HEK293 (cell line): ENCODE results near the gene PRKCZ.

Source experiments
- ZNF558 ChIP-seq: fragments of 450-650 bp; formaldehyde crosslinking; IDR thresholded peaks from 2 replicates; pipeline ENCODE4 v1.5.1; 2016; ENCODE audit warnings: missing biosample characterization, missing genetic modification characterization
- TF ChIP-seq, protein P1 (sequence below): fragments of 450-650 bp; formaldehyde crosslinking; IDR thresholded peaks from 2 replicates; pipeline ENCODE4 v1.5.1; 2016; ENCODE audit warnings: missing biosample characterization, missing genetic modification characterization
- TF ChIP-seq, protein P2 (sequence below): fragments of 450-650 bp; formaldehyde crosslinking; IDR thresholded peaks from 2 replicates; pipeline ENCODE4 v1.5.1; 2016; ENCODE audit warnings: missing biosample characterization, missing genetic modification characterization

DNA sequence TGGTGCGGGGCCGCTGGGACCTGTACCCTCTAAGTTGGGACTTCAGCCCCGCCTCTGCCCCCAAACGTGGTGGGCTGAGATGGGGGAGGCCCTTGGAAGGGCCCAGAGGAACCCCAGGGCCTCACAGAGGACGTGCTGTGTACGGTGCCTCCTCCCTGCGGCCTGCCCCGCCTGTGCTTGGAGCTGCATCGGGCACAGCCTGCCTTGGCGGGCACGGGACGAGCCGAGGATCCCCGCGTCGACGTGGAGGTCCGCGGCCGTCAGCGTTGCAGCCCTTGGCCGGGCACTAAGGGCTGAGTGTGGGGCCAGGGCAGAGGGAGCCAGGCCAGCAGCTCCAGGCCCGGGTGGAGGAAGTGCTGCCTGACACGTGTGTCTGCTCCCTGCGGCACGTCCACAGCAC, 43.4 kb downstream of the PRKCZ start:
- TF ChIP-seq ZNF558 (tag by site-specific recombination) = no peak
- TF ChIP-seq, protein P1, sequence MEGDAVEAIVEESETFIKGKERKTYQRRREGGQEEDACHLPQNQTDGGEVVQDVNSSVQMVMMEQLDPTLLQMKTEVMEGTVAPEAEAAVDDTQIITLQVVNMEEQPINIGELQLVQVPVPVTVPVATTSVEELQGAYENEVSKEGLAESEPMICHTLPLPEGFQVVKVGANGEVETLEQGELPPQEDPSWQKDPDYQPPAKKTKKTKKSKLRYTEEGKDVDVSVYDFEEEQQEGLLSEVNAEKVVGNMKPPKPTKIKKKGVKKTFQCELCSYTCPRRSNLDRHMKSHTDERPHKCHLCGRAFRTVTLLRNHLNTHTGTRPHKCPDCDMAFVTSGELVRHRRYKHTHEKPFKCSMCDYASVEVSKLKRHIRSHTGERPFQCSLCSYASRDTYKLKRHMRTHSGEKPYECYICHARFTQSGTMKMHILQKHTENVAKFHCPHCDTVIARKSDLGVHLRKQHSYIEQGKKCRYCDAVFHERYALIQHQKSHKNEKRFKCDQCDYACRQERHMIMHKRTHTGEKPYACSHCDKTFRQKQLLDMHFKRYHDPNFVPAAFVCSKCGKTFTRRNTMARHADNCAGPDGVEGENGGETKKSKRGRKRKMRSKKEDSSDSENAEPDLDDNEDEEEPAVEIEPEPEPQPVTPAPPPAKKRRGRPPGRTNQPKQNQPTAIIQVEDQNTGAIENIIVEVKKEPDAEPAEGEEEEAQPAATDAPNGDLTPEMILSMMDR (tag by site-specific recombination) = no peak
- TF ChIP-seq, protein P2, sequence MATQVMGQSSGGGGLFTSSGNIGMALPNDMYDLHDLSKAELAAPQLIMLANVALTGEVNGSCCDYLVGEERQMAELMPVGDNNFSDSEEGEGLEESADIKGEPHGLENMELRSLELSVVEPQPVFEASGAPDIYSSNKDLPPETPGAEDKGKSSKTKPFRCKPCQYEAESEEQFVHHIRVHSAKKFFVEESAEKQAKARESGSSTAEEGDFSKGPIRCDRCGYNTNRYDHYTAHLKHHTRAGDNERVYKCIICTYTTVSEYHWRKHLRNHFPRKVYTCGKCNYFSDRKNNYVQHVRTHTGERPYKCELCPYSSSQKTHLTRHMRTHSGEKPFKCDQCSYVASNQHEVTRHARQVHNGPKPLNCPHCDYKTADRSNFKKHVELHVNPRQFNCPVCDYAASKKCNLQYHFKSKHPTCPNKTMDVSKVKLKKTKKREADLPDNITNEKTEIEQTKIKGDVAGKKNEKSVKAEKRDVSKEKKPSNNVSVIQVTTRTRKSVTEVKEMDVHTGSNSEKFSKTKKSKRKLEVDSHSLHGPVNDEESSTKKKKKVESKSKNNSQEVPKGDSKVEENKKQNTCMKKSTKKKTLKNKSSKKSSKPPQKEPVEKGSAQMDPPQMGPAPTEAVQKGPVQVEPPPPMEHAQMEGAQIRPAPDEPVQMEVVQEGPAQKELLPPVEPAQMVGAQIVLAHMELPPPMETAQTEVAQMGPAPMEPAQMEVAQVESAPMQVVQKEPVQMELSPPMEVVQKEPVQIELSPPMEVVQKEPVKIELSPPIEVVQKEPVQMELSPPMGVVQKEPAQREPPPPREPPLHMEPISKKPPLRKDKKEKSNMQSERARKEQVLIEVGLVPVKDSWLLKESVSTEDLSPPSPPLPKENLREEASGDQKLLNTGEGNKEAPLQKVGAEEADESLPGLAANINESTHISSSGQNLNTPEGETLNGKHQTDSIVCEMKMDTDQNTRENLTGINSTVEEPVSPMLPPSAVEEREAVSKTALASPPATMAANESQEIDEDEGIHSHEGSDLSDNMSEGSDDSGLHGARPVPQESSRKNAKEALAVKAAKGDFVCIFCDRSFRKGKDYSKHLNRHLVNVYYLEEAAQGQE (tag by site-specific recombination) = no peak
